OCI-LY1 (cell line): ENCODE results near the gene GNG7.

Experiments
- H2AFZ ChIP-seq: fragments of 200-600 bp; sonication (generic), shearing (Covaris generic); 2 replicates; pipeline ENCODE4 v1.6.0; 2014; ENCODE audit warnings: antibody characterized with exemption, mild to moderate bottlenecking, low read length
- H3F3A ChIP-seq: fragments of 200-600 bp; sonication (generic), shearing (Covaris generic); 2 replicates; pipeline ENCODE4 v1.6.0; 2014; ENCODE audit warnings: mild to moderate bottlenecking, antibody characterized with exemption, low read length, moderate library complexity; ENCODE audit not compliant: insufficient read depth
- H3K27ac ChIP-seq: fragments of 200-600 bp; sonication (generic); 2 replicates; pipeline ENCODE4 v1.5.1; 2014; ENCODE audit warnings: low read length, mixed run types, mild to moderate bottlenecking, low read depth; ENCODE audit not compliant: poor library complexity, severe bottlenecking
- H3K27me3 ChIP-seq: fragments of 200-600 bp; sonication (generic); 2 replicates; pipeline ENCODE4 v1.6.0; 2014; ENCODE audit warnings: antibody characterized with exemption, mild to moderate bottlenecking, low read length, moderate library complexity; ENCODE audit not compliant: insufficient read depth
- H3K36me3 ChIP-seq: fragments of 200-600 bp; sonication (generic); 2 replicates; pipeline ENCODE4 v1.6.1; 2014; ENCODE audit warnings: mild to moderate bottlenecking, antibody characterized with exemption, low read length, moderate library complexity, mixed read lengths; ENCODE audit not compliant: insufficient read depth
- H3K4me1 ChIP-seq: fragments of 200-600 bp; sonication (generic); 2 replicates; pipeline ENCODE4 v1.5.1; 2014; ENCODE audit warnings: mild to moderate bottlenecking, low read length, moderate library complexity; ENCODE audit not compliant: insufficient read depth, severe bottlenecking
- H3K4me2 ChIP-seq: fragments of 200-600 bp; sonication (generic), shearing (Covaris generic); 2 replicates; pipeline ENCODE4 v1.6.1; 2014; ENCODE audit warnings: low read length
- H3K4me3 ChIP-seq: fragments of 200-600 bp; sonication (generic); 2 replicates; pipeline ENCODE4 v1.5.1; 2014; ENCODE audit warnings: low read length, low read depth, mild to moderate bottlenecking, mixed read lengths; ENCODE audit not compliant: poor library complexity, severe bottlenecking
- H3K79me2 ChIP-seq: fragments of 200-600 bp; shearing (Covaris generic); 2 replicates; pipeline ENCODE4 v1.6.1; 2016; ENCODE audit warnings: mixed run types, low read length, mixed read lengths; ENCODE audit not compliant: insufficient read depth
- H3K9ac ChIP-seq: fragments of 200-600 bp; sonication (generic), shearing (Covaris generic); 2 replicates; pipeline ENCODE4 v1.6.1; 2014; ENCODE audit warnings: mild to moderate bottlenecking, low read length, mixed read lengths
- H3K9me2 ChIP-seq: fragments of 200-600 bp; sonication (generic), shearing (Covaris generic); 2 replicates; pipeline ENCODE4 v1.6.1; 2014; ENCODE audit warnings: low read depth, mild to moderate bottlenecking, low read length, mixed read lengths
- H3K9me3 ChIP-seq: fragments of 200-600 bp; shearing (Covaris generic); 2 replicates; pipeline ENCODE4 v1.6.1; 2014; ENCODE audit warnings: low read length, mixed read lengths
- H4K20me1 ChIP-seq: fragments of 200-600 bp; sonication (generic), shearing (Covaris generic); 2 replicates; pipeline ENCODE4 v1.6.0; 2016; ENCODE audit warnings: mild to moderate bottlenecking, low read length; ENCODE audit not compliant: insufficient read depth
- EZH2 ChIP-seq: fragments of 200-600 bp; sonication (generic), shearing (Covaris generic); IDR thresholded peaks from 2 replicates; pipeline ENCODE4 v1.8.0; 2017; ENCODE audit warnings: borderline replicate concordance, mixed run types, mild to moderate bottlenecking, antibody characterized with exemption, low read length, moderate library complexity, mixed read lengths
- TF ChIP-seq, protein P1 (sequence below): fragments of 200-600 bp; sonication (generic), shearing (Covaris generic); IDR thresholded peaks from 2 replicates; pipeline ENCODE4 v1.5.1; 2017; ENCODE audit warnings: mild to moderate bottlenecking, antibody characterized with exemption, low read length, moderate library complexity, mixed read lengths

GNG7 gene

GRCh38 chr19:2663920-2664571 lies 38.4 kb downstream of the GNG7 start:
- no peak overlapping the region for H3K4me2 ChIP-seq
- TF ChIP-seq, protein P1, sequence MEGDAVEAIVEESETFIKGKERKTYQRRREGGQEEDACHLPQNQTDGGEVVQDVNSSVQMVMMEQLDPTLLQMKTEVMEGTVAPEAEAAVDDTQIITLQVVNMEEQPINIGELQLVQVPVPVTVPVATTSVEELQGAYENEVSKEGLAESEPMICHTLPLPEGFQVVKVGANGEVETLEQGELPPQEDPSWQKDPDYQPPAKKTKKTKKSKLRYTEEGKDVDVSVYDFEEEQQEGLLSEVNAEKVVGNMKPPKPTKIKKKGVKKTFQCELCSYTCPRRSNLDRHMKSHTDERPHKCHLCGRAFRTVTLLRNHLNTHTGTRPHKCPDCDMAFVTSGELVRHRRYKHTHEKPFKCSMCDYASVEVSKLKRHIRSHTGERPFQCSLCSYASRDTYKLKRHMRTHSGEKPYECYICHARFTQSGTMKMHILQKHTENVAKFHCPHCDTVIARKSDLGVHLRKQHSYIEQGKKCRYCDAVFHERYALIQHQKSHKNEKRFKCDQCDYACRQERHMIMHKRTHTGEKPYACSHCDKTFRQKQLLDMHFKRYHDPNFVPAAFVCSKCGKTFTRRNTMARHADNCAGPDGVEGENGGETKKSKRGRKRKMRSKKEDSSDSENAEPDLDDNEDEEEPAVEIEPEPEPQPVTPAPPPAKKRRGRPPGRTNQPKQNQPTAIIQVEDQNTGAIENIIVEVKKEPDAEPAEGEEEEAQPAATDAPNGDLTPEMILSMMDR, result peak; percentile 35; the same call in 1 of the 2 replicates
- TF ChIP-seq EZH2, result no peak
- H3K27ac ChIP-seq, result no peak overlapping the region
- H3K36me3 ChIP-seq, result peaks cover 5% of the 10 kb centered on the region; the same call in 1 of the 2 replicates
- H4K20me1 ChIP-seq, result no peaks in the 10 kb centered on the region
- no peak overlapping the region for H3K9ac ChIP-seq
- no peaks in the 10 kb centered on the region for H3K9me2 ChIP-seq
- H3K27me3 ChIP-seq, result peaks cover 25% of the 10 kb centered on the region
- no peak overlapping the region for H3K4me3 ChIP-seq
- H3K9me3 ChIP-seq, result peaks cover 3% of the 10 kb centered on the region; the same call in 1 of the 2 replicates
- no peaks in the 10 kb centered on the region for H3F3A ChIP-seq
- H3K79me2 ChIP-seq, result no peaks in the 10 kb centered on the region
- peaks cover 14% of the 10 kb centered on the region for H3K4me1 ChIP-seq
- no peak overlapping the region for H2AFZ ChIP-seq

DNA sequence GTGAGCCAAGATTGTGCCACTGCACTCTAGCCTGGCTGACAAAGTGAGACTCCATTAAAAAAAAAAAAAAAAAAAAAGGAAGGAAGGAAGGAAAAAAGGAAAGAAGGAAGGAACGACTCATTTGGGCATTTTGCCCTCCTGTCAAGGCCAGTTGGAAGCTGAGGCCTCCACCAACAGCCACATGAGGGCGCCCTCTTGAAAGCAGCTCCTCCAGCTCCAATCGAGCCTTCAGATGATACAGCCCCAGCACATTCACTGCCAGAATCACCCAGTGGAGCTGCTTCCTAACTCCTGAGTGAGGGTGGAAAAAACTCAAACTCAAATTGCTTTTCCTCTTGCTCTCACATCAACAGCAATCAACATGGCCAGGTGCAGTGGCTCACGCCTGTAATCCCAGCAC lies 40.9 kb downstream of the GNG7 start:
- Histone ChIP-seq H3K4me1 (peaks cover 8% of the 10 kb centered on the region), H3K9me3 (peaks cover 3% of the 10 kb centered on the region; the same call in 1 of the 2 replicates), H3K4me2 (no peak overlapping the region), H3K9ac (no peak overlapping the region), H3K27me3 (peaks cover 16% of the 10 kb centered on the region), H4K20me1 (no peaks in the 10 kb centered on the region), H2AFZ (no peak overlapping the region), H3K9me2 (no peaks in the 10 kb centered on the region), H3K27ac (no peak overlapping the region), H3K36me3 (peaks cover 5% of the 10 kb centered on the region; the same call in 1 of the 2 replicates), H3F3A (no peaks in the 10 kb centered on the region), H3K4me3 (no peak overlapping the region), H3K79me2 (no peaks in the 10 kb centered on the region)
- TF ChIP-seq, protein P1, result peak; percentile 35
- TF ChIP-seq EZH2, result no peak

- Histone ChIP-seq H3K4me3 (no peak overlapping the region), H3K9me3 (peaks cover 3% of the 10 kb centered on the region; the same call in 1 of the 2 replicates), H3K4me2 (no peak overlapping the region), H4K20me1 (no peaks in the 10 kb centered on the region), H3K36me3 (peaks cover 5% of the 10 kb centered on the region; the same call in 1 of the 2 replicates), H3K79me2 (no peaks in the 10 kb centered on the region), H3K27me3 (peaks cover 9% of the 10 kb centered on the region; the same call in 1 of the 2 replicates), H3F3A (no peaks in the 10 kb centered on the region), H3K9me2 (no peaks in the 10 kb centered on the region), H3K9ac (no peak overlapping the region), H2AFZ (no peak overlapping the region), H3K27ac (no peak overlapping the region), H3K4me1 (peaks cover 8% of the 10 kb centered on the region)
- no peak for TF ChIP-seq EZH2
- TF ChIP-seq, protein P1, result no peak
Observed at GRCh38 chr19:2659856-2660432, 42.5 kb downstream of the GNG7 start.
